GM18517 (cell line): Measurements from ENCODE around the gene ZNF438.

Experiments used
- ATAC-seq: cut with Tn5 transposase; IDR thresholded peaks from one replicate; pipeline ENCODE4 v1.9.1; 2021; ENCODE audit warnings: mild to moderate bottlenecking, moderate library complexity; ENCODE audit not compliant: unreplicated experiment

The ZNF438 gene

GRCh38 chr10:30858499-30858898, 173.2 kb downstream of the ZNF438 start:
- ATAC-seq = no peak

- no peak for ATAC-seq
These were observed 173.9 kb downstream of the ZNF438 start for GRCh38 chr10:30857803-30858202.

- ATAC-seq = no peak
These were observed 176.5 kb downstream of the ZNF438 start for GRCh38 chr10:30855131-30855530.

GRCh38 chr10:30854656-30855055, 177.0 kb downstream of the ZNF438 start:
- ATAC-seq = no peak

- ATAC-seq = no peak
These were observed 178.6 kb downstream of the ZNF438 start for GRCh38 chr10:30853066-30853465.

- no peak for ATAC-seq
These were observed 180.9 kb downstream of the ZNF438 start for GRCh38 chr10:30850776-30851175.

GRCh38 chr10:30849231-30850035, 182.2 kb downstream of the ZNF438 start:
- no peak for ATAC-seq

GRCh38 chr10:30848396-30849032, 183.2 kb downstream of the ZNF438 start:
- ATAC-seq = no peak

GRCh38 chr10:30847642-30848041, 184.0 kb downstream of the ZNF438 start:
- ATAC-seq = no peak

GRCh38 chr10:30847199-30847598, 184.5 kb downstream of the ZNF438 start:
- no peak for ATAC-seq

GRCh38 chr10:30846710-30847109, 185.0 kb downstream of the ZNF438 start:
- ATAC-seq = no peak

- no peak for ATAC-seq
These were observed 188.8 kb downstream of the ZNF438 start for GRCh38 chr10:30842894-30843293.

- no peak for ATAC-seq
These were observed 189.5 kb downstream of the ZNF438 start for GRCh38 chr10:30842185-30842584.

- no peak for ATAC-seq
These were observed 191.1 kb downstream of the ZNF438 start for GRCh38 chr10:30840395-30841050.

GRCh38 chr10:30839652-30840051, 192.0 kb downstream of the ZNF438 start:
- no peak for ATAC-seq

GRCh38 chr10:30836406-30836805, 195.3 kb downstream of the ZNF438 start:
- no peak for ATAC-seq

GRCh38 chr10:30835146-30835545, 196.5 kb downstream of the ZNF438 start:
- no peak for ATAC-seq

- ATAC-seq = no peak
These were observed 197.0 kb downstream of the ZNF438 start for GRCh38 chr10:30834651-30835050.

- no peak for ATAC-seq
These were observed 197.5 kb downstream of the ZNF438 start for GRCh38 chr10:30834153-30834552.

GRCh38 chr10:30833628-30833970, 198.1 kb downstream of the ZNF438 start:
- no peak for ATAC-seq

GRCh38 chr10:30832749-30833627, 198.7 kb downstream of the ZNF438 start:
- no peak for ATAC-seq
